SH-SY5Y (cell line): ENCODE results near the gene NECAB3.

Experiments used
- GATA2 ChIP-seq: IDR thresholded peaks from 2 replicates; pipeline ENCODE4 v1.6.1; 2011; ENCODE audit warnings: mild to moderate bottlenecking, low read depth, low read length
- GATA3 ChIP-seq: IDR thresholded peaks from 2 replicates; pipeline ENCODE4 v1.6.1; 2011; ENCODE audit warnings: low read depth, mild to moderate bottlenecking, low read length, moderate library complexity

The NECAB3 gene

GRCh38 chr20:33687993-33688937, 14.0 kb upstream of the NECAB3 start:
- TF ChIP-seq GATA2 = no peak
- no peak for TF ChIP-seq GATA3

GRCh38 chr20:33687370-33687915, 13.2 kb upstream of the NECAB3 start:
- no peak for TF ChIP-seq GATA2
- TF ChIP-seq GATA3 = no peak

DNA sequence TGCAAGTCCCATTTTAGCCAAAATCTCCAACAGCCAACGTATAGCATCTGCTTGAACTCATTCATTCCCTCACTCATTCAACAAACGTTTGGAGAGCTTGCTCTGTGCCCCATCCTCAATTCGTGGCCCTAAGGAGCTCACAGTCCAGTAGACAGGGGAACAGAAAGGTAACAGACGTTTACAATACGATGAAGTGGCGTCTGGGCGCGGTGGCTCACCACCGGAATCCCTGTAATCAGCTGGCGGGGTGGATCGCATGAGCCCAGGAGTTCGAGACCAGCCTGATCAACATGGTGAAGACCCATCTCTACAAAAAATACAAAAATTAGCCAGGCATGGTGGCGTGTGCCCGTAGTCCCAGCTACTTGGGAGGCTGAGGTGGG, 12.7 kb upstream of the NECAB3 start:
- TF ChIP-seq GATA2 (no peak), GATA3 (no peak)

GRCh38 chr20:33686100-33686983, 12.1 kb upstream of the NECAB3 start, which contains the start of gene E2F1:
Gene E2F1, minus strand, starts transcription at chr20:33686385. Its CDS starts 121 bp downstream, at chr20:33686264.
- TF ChIP-seq GATA2 (no peak), GATA3 (no peak)

DNA sequence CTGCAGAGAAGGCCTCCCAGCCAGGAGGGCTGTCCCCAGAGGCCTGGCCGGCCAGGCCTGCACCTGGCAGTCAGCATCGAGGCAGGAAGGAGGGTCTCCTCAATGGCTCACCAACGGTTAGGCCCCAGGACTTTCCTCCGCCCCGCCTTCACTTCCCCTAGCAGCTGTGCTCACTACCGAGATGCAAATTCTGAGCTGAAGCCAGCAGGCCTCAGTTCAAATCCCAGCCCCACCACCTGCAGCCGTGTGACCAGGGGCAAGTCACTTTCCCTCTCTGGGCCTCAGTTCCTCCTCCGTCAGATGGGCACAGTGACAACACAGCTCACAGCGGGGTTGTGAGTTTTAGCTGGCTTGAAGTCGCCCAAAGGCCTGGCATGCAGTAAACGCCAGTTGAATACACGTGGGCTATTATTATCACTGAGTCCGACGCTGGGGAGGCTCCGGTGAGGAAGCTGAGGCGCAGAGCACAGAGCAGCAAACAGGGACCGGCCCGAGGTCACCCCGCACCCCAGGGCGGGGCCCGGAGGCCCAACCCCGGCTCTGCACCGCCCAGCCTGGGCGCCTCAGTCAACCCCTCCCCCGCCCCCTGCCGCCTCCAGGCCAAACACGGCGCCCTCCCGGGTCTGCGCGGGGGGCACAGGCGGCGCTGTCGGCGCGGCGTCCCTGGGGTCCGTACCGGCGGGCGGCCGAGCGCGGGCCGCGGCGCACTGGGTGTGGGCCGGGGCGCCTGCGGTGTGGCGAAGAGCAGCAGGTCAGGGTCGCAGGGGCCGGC, 11.3 kb upstream of the NECAB3 start:
- TF ChIP-seq GATA3 = no peak
- no peak for TF ChIP-seq GATA2

DNA sequence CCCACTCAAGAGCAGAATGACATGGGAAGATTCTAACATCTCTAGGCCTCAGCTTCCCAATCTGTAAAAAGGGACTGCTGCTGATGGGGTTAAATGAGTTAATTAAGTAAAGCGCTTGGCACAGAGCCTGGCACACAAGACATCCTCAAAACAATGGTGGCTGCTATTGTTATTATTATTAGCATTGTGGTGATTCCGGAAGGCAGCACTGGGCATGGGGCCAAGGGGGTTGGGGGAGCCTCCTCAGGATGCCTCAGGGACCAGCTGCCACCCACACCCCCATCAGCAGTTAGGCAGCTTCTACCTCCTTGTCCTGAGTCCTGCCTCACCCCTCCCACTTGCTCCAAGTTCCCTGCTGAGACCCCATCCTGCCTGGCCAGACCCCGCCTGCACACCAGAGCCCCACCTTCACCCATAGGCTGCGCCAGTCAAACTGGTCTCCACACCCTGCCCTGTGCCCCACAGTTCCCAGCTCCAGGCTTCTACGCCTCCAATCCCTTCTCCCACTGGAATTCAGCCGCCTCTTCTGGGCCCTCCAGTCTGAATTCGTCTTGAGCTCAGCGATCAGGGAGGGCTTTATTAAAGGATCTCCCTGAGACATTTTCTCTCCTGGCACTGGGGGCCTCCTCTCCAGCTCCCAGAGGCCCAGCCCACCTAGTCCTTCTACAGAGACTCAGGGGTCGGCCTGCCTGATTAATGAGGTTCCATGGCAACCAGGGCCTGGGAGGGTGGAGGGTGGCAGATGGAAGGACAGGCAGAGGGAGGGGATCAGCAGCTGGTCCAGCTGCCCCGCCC, 10.5 kb upstream of the NECAB3 start:
- TF ChIP-seq GATA3 (no peak), GATA2 (no peak)

DNA sequence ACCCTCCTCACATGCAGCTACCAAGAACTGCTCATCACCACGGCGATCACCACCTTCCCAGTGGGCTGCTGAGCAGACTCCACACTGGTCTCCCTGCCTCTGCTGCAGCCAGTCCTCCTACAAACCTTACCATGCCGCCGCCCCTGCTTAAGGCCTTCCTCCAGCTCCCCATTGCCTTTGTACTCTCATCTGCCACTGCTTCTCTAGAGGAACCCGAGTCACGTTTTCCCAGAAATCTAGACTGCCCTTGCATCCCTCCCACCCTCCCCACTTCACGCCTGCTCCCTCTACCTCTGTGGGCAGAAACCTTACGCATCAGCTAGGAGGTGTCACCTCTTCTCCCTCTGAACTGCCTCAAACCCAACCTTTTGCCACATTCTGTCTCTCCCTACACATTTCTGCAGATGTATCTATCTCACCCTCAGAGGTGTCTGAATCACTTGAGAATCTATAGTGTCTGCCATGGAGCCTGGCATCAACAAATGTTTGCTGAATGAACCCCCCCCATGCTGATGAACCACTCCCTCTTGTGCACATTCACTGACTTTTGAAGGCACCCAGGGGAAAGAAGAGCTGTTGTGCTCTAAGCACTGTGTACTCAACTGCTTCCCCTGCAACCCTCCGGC, 7.6 kb upstream of the NECAB3 start:
- TF ChIP-seq GATA2 (no peak), GATA3 (no peak)

GRCh38 chr20:33681288-33681687, 7.1 kb upstream of the NECAB3 start:
- TF ChIP-seq GATA2 = no peak
- TF ChIP-seq GATA3 = no peak

DNA sequence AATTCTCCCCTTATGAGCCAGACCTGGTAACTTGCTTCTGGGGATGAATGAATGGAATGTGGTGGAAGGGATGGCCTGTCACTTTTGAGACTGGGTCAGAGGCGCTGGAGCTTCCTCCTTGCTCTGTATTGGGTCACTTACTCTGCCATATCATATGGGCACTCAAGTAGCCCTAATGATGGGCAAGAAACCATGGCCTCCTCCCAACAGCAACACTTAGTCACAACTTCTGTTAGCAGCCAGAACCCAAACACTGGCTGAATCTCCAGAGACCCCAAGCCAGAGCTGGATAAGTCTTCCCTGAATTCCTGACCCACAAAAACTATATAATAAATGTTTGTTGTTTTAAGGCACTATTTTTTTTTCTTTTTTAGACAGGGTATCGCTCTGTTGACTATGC, 6.5 kb upstream of the NECAB3 start:
- TF ChIP-seq GATA2 = no peak
- no peak for TF ChIP-seq GATA3

DNA sequence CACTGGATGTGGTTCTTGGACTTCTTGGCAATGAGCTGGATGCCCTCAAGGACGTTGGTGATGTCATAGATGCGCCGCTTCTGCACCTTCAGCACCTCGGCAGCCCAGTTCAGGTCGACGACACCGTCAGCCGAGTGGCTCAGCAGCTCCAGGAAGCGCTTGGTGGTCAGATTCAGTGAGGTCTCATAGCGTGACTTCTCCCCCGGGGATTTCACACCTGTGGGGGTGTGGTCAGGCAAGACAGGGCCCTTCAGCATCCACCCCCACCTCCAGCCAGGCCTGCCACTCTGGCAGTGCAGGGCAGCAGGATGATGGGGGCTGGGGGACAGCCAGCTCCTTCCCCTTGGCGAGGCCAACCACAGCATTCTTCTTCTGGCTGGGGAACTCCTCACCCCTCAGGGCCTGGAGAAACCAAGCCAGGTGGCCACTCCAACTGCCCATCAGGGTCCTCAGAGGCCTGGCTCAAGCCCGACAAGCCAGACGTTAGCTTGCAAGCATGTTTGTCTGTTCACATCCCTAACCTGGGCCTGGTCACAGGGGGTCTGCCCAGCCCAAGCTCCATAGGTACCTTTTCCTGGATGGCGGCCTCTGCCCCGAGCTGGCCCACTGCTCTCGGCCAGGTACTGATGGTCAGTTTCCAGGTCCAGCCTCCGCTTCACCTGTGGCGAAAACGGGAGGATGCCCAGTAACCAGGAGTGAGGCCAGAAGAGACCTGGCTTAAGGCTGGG, 5.7 kb upstream of the NECAB3 start:
- TF ChIP-seq GATA3 (no peak), GATA2 (no peak)

- TF ChIP-seq GATA2 = no peak
- TF ChIP-seq GATA3 = no peak
These were observed 3.9 kb upstream of the NECAB3 start for GRCh38 chr20:33677991-33678702.
